ENCODE data around the gene OLFML1. TPM values are rescaled to one million over a fixed set of nuclear protein-coding genes. Genes with fewer than 3 reads are reported as not detected.
A peak's percentile ranks its signal among the peaks of the same experiment; 100 is the strongest.

OLFML1 gene
- total RNA-seq, 1 donor from 2014 or later = 33.7 TPM

- peak; percentile 54 for DNase-seq
Observed at GRCh38 chr11:7480113-7480512, 5.2 kb upstream of the OLFML1 start.

GRCh38 chr11:7484131-7484530, 1.2 kb upstream of the OLFML1 start:
- no peak for DNase-seq

DNA sequence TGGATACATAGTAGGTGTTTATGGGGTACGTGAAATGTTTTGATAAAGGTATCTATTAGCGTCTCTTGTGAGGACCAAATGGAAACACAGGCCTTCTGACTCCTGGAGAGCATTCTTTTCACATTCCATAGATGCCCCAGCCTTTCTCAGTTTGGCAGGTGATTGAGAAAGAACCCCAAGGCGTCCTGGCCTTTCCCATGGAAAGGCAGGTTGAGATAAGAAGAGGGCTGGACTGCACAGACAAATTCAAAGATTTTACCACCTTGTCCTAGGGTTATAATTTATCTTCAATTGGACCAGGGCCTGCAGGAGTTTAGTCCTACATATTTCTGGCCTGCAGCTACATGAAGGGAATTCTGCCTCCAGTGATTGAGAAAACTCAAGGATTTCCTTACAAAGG, 661 bp upstream of the OLFML1 start:
- DNase-seq = no peak

DNA sequence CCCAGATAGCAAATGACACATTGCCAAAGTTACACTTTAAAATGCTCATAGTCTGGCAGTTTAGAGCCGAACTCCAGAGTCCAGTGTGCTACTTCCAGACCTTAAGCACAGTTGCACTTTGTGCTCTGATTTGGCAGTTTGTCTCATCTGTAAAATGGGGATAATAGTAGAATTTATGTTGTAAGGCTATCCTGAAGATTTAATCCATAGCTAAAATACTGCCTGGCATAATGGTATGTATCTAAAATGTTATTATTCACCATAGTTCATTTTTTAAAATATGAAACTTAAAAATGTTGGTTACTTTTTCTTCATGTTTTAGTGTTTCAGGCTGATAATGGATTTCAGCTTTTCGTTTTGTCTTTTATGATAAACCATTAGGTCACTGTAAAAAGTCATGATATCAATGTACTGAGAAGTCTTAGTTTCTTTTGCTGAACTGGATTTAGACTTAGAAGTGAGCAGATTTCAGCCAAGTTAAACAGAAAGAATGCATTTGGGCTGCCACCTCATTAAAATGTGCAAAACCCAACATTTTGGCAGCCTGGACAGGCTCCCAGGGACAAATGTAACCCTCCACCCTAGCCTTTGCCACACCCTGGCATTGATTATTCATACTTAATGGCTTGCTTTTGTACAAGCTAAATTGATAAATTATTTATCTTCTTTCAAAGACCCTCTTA, 933 bp downstream of the OLFML1 start:
- no peak for DNase-seq

DNA sequence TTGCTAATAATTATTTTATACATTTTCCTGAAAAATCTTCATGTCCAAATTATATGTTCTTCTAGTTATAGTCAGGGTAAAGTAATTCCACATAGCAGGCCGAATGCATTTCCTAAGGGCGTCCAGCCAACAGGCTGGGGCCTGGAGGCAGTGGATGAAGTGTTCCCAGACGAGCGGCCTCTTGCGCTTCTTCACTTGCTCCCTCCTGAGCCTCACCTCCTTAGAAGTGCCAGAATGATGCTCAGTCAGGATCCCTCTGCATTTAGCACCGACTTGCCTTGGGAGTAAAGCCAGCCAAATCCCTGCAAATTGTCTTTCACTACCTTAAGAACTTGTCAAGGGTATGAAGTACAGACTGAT, 1.5 kb downstream of the OLFML1 start:
- peak; percentile 83 for DNase-seq

DNA sequence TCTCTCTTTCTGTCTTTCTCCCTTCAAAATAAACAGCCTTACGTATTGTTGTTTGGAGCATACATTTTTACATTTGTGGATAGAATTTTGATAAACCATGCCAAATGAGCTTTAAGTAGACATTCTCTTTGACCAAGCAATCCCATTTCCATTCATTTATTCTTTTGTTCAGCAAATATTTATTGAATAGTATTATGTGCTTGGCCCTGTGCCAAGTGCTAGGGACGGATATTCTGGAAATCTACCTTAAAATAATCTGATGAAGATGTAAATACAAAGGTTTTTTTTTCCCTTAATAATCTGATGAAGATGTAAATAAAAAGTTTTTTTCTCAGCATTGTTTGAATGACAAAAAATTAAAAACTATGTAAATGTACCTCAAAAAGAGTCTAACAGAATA, 2.1 kb downstream of the OLFML1 start:
- DNase-seq = no peak

DNA sequence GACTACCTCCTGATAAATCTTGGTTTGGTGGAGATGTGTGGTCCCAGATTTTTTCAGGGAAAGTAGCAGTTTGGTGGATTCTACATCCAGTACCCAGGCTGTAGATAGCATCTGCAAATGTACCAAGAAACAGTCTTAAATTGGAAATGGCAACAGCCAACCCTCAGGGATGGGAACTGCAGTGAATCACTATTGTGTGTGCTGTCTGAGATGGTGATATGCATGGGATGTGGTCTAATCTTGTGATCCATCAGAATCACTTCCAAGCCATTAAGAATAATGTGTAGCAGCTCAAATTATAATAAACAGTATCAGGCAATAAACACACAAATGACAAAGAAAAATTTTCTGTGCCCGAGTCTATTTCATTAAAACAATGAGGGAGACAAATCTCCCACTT, 3.4 kb downstream of the OLFML1 start:
- no peak for DNase-seq

GRCh38 chr11:7489376-7489775, 4.1 kb downstream of the OLFML1 start:
- DNase-seq = no peak

- no peak for DNase-seq
Observed at GRCh38 chr11:7490054-7490453, 4.7 kb downstream of the OLFML1 start.

- no peak for DNase-seq
Observed at GRCh38 chr11:7490535-7490934, 5.2 kb downstream of the OLFML1 start.

GRCh38 chr11:7492253-7492652, 6.9 kb downstream of the OLFML1 start:
- no peak for DNase-seq

GRCh38 chr11:7493670-7494069, 8.4 kb downstream of the OLFML1 start:
- DNase-seq = no peak

GRCh38 chr11:7494086-7494745, 8.9 kb downstream of the OLFML1 start:
- DNase-seq = no peak

DNA sequence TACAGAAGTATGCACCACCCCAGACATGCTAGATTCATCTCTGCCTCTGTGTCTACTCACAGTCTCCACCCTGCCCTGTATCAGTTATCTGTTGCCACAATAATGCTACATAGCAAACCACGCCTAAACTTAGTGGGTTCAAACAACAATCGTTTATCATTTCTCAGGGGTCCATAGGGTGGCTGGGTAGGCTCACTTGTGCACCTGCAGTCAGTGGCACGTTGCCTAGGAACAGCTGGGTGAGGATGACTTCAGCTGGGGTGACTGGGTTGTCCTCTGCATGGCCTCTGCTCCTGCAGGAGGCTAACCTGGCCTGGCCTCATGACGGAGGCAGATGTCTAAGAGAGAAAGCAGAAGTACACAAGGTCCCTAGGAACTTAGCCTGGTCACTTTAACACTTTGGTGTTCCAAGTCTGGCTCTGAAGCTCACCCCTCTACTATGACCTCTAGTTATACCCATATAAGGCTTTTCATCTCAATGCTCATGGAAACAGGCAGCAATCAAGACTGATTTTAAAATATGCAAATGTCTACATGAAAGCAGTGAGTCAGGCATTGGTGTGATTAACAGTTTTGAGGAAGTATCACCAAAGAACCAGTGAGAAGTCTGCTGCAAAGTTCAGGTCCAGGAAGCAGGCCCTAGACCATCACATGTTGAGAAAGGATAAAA, 10.7 kb downstream of the OLFML1 start:
- DNase-seq = no peak

- no peak for DNase-seq
Observed at GRCh38 chr11:7498193-7498592, 12.9 kb downstream of the OLFML1 start.

- DNase-seq = no peak
Observed at GRCh38 chr11:7499081-7499480, 13.8 kb downstream of the OLFML1 start.

- no peak for DNase-seq
Observed at GRCh38 chr11:7500251-7500650, 14.9 kb downstream of the OLFML1 start.

DNA sequence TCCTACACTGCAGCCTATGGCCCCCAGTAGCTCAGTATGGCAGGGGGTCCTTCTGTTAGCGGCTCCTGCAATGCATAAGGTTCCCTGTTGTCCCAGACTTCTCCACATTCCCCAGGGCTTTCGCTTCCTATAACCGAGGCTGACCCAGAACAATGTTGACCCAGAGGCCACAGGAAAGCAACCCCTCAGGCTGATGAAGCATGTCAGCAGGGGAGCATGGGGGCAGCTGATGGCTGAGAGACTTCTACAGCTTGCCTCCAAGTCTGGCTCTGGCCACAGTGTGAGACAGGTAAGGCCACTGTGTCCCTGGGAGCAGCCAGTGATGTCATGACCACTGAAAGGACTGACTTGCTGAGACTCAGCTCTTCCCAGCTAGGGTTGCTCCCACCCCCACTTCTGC, 15.9 kb downstream of the OLFML1 start:
- no peak for DNase-seq

- no peak for DNase-seq
Observed at GRCh38 chr11:7501894-7502293, 16.6 kb downstream of the OLFML1 start.

- no peak for DNase-seq
Observed at GRCh38 chr11:7506243-7506642, 20.9 kb downstream of the OLFML1 start.

DNA sequence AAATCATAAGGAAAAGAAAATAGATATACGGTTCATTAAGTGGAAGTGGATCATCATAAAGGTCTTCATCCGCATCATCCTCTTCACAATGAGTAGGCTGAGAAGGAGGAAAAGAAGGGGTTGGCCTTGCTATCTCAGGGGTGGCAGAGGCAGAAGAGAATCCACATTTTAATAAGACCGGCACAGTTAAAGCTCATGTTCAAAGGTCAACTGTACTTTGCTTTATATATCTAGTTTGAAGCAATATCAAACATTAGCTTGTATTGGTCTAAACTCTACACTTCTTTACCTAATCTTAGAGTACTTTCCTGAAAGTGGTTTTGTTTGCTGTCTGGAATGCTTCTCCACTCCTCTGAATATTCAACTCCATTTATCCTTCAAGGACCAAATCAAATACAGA, 22.8 kb downstream of the OLFML1 start:
- DNase-seq = no peak

DNA sequence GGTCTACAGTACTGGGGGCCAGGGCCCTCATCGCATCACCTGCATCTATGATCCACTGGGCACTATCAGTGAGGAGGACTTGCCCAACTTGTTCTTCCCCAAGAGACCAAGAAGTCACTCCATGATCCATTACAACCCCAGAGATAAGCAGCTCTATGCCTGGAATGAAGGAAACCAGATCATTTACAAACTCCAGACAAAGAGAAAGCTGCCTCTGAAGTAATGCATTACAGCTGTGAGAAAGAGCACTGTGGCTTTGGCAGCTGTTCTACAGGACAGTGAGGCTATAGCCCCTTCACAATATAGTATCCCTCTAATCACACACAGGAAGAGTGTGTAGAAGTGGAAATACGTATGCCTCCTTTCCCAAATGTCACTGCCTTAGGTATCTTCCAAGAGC, 24.7 kb downstream of the OLFML1 start:
- DNase-seq = peak; percentile 49

GRCh38 chr11:7511401-7511800, 26.1 kb downstream of the OLFML1 start:
- peak; percentile 94 for DNase-seq

Measured in tongue (tissue), 2 donors.